Measurements from ENCODE around the gene COL8A2.

Gene COL8A2

DNA sequence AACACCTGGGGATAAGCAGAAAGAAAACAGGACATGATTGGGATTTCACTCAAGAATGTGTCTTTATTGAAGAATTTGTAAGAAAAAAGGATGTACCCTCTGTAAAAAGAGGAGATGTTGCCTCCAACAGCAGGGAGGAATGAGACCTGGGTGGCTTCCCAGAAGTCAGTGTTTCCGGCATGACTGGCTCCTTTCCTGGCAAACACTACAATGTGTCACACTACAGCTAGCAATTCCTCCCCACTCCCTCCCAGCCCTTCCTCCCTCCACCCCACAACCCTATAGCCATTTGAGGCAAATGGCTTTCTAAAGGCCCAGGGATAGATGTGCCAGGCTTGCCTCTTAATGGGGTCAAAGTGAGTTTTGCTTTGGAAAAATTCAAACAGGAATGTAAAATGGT lies 11.5 kb upstream of the COL8A2 start:
- no peak for DNase-seq (ENCODE audit: low spot score)

DNA sequence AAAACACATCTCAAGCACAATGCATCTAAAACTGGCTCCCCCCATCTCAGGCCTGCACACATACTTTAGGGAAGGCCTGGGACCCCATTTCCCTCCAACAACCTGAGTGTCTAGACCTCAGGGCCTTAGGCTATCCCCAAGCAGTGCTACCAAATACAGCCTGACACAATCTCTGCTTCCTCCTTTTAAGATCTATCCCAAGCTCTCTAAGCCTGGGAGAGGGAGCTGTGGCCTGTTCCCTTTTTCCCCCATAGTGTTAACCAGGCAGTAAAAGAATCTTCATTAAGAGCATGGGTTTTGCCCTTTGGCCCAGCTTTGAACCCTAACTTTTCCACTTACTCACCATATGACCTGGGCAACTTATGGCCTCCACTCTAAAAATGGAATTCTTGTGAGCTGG lies 10.8 kb upstream of the COL8A2 start:
- DNase-seq (ENCODE audit: low spot score): no peak

DNA sequence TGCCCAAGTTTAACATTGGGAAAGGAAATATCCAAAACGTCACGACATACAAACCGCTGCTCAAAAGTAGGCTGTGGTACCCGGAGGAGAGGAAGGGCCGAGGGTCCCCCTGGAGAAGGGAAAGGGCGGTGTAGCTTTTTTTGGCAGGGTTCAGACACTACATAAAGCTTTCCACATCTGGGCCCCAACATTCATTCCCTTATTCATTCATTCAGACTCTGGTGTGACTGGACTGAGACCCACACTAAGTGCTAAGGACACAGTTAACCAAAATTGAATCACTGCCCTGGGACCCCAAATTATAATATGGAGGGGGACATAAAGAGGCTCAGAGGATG lies 10.3 kb upstream of the COL8A2 start:
- DNase-seq (ENCODE audit: low spot score): no peak

- peak; percentile 68 for DNase-seq (ENCODE audit: low spot score)
Measured at GRCh38 chr1:36134505-36135329, 9.7 kb upstream of the COL8A2 start.

DNA sequence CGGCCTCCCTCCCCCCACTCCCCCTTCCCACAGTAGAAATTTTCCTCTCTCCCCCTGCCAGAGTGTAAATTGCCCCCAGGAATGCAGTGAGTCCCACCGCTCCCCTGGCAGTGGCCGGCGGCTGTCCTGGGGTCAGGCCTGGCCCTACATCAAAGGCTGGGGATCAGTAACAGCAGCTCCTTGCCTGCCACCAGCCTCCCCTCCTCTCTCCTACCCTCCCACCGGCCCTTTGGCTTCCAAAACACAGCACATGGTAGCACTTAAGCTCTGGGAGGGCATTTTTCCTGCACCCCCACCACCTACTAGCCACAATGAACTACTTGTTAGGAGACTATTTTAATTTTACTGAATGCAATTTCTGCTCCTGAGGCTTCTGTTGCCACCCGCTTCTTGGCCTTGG lies 9.0 kb upstream of the COL8A2 start:
- DNase-seq (ENCODE audit: low spot score): no peak

DNA sequence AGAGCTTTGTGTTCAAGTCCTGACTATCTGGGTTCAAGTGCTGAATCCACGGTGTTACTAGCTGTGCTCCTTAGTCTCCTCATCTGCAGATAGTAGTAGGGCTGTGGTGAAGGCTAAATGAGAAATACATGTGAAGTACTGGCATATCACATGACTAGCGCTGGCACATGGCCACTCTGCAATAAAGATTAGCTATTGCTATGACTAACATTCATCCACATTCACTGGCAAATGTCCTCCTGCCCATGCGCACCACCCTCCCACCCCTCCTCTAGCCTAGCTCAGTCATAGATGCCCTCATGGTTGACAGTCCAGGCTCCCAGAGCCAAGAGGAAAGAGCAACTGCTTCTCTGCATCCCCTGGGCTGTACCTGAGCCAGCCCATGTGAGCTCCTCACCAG lies 8.5 kb upstream of the COL8A2 start:
- no peak for DNase-seq (ENCODE audit: low spot score)

DNA sequence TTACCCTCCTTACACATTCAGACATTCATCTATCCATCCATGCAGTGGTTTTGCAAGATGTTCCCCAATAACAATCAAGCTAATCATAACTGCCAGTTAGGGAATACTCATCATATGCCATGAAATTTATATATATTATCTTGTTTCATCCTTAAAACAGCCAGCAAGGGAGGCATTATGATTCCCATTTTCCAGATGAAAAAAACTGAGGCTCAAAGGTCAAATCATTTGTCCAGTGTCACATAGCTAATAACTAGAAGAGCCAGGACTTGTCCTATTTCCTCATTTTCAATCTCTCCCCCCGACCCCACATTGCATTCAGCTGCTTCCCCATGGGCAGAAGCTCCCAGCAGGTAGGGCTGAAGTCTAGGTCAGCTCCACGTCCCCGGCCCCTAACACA lies 7.0 kb upstream of the COL8A2 start:
- DNase-seq (ENCODE audit: low spot score): no peak

DNA sequence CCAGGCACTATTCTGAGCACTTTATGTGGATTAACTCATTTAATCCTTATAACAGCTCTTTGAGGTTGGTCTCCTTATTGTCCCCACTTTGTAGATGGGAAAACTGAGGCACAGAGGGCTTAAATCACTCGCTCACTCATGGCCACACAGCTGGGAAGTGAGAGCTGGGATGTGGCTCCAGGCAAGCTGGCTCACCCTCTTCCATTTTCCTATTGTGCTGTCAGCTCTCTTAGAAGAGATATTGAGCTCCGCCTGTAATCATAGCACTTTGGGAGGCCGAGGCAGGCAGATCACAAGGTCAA lies 3.8 kb upstream of the COL8A2 start:
- no peak for DNase-seq (ENCODE audit: low spot score)

GRCh38 chr1:36128126-36128904 lies 3.3 kb upstream of the COL8A2 start:
- DNase-seq (ENCODE audit: low spot score): no peak

GRCh38 chr1:36126797-36127500 lies 1.9 kb upstream of the COL8A2 start:
- no peak for DNase-seq (ENCODE audit: low spot score)

DNA sequence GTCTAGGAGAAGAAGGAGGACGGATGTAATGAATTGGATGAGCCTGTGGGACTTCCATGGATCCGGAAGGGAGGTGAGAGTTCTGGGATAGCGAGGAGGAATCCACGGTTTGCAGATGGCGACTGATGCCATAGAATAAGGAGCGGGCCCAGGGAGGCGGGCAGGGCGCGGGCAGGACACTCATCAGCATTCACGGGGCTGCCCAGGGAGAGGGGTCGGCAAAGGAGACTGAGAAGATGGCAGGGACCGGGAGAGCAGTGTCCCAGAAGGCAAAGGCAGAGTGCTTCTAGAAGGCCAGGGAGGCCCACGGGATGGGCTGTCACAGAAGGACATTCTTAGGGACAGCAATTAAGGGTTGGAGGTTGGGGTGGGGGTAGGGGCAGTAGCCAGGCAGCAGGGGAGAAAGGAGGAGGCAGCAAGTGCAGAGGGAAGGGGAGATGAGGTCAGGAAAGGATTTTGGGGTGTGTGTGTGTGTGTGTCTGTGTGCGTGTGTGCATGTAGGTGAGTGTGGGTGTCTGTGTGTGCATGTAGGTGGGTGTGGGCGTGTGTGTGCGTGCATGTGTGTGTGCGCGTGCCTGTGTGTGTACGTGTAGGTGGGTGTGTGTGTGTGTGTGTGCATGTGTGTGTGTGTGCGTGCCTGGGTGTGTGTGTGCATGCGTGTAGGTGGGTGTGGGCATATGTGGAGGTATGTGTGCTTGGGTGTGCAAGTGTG lies 1.1 kb upstream of the COL8A2 start:
- DNase-seq (ENCODE audit: low spot score): no peak

DNA sequence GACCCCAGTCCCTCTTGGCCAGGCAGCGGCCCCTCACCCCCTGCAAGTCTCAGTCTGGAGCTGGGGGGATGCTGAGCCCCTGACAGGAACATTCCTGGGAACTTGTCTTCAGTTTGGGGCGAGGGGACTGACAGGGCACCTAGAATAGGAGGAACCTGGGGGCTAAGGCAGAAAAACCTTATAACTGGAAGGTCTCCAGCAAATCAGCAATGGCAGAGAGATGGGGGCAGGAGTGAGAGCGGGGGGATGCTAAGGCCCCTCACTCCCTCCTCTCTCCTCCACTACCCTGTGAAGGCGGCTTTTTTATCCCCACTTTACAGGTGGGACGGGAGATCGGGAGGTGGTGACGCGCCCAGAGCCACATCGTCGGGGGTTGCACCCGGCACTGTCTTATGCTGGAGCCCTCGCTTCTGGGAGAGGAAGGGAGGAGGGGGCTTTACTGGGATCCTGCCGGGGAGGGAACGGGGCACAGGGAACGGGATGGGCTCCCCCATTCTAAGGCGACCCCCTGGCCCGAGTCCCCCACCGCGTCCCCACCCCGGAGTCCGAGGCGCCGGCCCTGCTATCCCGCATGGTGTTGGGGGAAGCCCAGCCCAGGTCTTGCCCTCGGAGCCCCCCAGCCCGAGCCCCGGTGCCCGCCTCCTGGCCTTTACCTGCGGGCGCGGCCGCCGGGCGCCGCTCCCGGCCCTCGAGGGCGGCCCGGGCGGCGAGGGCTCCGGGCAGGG lies 456 bp downstream of the COL8A2 start:
- DNase-seq (ENCODE audit: low spot score): no peak

- no peak for DNase-seq (ENCODE audit: low spot score)
Measured at GRCh38 chr1:36123356-36123755, 1.7 kb downstream of the COL8A2 start.

DNA sequence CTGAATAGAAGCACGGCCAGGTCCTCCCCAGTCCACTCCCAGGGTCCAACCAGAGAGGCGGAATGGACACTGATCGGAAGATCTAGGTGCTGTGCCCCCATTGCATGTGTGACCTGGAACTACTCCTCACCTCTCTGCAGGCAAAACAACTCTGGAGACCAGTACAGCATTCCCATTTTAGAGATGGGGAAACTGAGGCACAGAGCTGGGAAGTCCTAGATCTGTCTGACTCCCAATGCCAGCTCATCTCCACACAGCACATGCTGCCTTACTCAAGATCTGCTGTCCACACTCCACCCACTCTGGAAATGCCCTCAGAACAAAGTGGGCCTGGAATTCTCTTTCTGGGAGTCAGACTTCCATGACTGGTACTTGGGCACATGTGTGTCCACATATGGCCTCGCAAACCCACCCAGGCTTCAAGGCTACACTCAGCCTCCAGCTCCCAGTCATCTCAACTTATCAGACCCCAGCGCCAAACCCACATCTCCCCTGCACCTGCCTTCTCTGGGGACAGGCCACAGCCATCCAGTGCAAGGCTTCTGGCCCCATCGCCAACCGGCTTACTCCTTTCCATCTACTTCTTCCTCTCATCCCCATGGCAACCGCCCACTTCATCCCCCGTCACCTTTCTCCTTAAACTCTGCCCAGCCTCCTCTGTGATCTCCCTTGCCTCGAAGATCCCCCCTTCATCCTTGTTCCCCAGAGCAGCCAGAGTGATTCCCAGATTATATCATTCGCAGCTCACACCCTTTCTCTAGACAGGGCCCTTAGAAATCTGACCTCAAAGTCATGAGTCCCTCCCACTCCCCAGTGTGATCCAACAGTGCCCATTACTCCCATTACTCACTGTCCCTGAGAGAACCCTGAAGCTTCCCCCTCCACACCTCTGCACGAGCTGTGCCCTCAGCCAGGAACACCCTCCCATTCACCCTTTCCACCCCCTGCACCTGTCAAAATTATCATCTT lies 2.7 kb downstream of the COL8A2 start:
- DNase-seq (ENCODE audit: low spot score): no peak

- no peak for DNase-seq (ENCODE audit: low spot score)
Measured at GRCh38 chr1:36119456-36119855, 5.6 kb downstream of the COL8A2 start.

GRCh38 chr1:36118447-36119204 lies 6.4 kb downstream of the COL8A2 start:
- DNase-seq (ENCODE audit: low spot score): no peak

- DNase-seq (ENCODE audit: low spot score): no peak
Measured at GRCh38 chr1:36116901-36117300, 8.1 kb downstream of the COL8A2 start.

DNA sequence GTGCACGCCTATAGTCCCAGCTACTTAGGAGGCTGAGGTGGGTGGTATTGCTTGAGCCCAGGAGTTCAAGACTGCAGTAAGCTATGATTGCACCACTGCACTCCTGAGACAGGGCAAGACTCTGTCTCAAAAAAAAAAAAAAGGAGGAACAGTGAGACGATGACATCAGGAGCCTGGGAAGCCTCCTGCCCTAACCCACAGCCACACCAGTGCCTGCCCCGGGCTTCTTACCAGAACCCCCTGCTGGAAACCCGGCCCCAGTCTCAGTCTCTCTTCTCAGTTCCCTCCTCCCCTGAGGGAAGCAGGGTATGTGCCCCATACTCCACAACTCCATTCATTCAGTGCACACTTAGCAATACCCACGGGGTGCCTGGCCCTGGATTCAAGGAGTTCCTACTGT lies 9.1 kb downstream of the COL8A2 start:
- DNase-seq (ENCODE audit: low spot score): no peak

DNA sequence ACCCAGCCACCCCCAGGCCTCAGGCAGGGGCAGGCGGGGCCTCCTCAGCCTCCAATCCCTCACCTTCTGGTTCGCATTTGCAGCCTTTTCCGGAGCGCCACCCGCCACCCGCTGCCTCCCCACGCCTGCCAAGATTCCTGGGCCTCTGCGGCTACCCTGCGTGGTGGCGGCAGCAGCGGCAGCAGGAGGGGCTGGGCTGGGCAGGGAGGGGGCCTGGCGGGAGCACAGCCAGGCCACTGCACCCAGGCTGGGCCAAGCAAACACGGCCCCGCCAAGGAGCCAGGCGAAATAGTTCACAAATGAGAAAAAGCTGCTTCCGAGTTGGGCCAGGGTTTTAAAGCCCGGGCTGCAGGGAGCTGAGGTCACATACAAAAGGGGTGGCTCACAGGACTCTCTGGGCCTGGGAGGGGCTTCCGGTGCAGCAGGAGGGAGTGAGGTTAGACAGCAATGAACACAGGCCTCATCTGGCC lies 9.8 kb downstream of the COL8A2 start:
- no peak for DNase-seq (ENCODE audit: low spot score)

DNA sequence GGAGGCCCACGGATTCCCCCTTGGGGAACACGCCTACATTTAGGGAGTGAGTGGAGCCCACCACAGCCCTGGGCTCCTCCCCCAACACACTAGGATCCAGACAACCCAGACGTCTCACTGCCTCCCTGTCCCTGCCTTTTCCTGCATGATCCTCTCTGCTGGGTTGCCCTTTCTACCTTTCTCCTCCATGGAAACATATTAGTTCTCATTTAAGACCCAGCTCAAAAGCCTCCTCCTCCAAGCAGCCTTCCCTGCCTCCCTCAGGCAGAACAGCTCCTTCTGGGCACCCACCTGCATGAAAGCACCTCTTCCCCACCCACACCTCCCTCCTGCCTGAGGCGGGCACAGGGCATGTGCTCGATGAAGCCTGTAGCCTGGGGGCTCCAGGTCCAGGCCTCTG lies 10.7 kb downstream of the COL8A2 start:
- no peak for DNase-seq (ENCODE audit: low spot score)
